Adrenal gland (tissue), 5 donors: ENCODE data around the gene SYT1.

Experiments
- CTCF ChIP-seq, 6 experiments: fragments of 450-650 bp in 4 of 6; fragments of 200-600 bp in 2 of 6; sonication (generic) in 1 of 6; IDR thresholded peaks; 1 replicate in 5 of 6; 2 replicates in 1 of 6; pipeline versions ENCODE4 v1.5.1 to v1.8.0; 2016 to 2021; ENCODE audit warnings: antibody characterized with exemption in 6 of 6, mild to moderate bottlenecking in 2 of 6, moderate library complexity in 1 of 6
- POLR2A ChIP-seq, 2 donors: fragments of 450-650 bp; IDR thresholded peaks; one replicate each; pipeline ENCODE4 v1.6.1; 2017; ENCODE audit warnings: antibody characterized with exemption in 2 of 2, mild to moderate bottlenecking in 2 of 2, moderate library complexity in 1 of 2
- donor health status: DM: no; HTN: no; CAD: no.

DNA sequence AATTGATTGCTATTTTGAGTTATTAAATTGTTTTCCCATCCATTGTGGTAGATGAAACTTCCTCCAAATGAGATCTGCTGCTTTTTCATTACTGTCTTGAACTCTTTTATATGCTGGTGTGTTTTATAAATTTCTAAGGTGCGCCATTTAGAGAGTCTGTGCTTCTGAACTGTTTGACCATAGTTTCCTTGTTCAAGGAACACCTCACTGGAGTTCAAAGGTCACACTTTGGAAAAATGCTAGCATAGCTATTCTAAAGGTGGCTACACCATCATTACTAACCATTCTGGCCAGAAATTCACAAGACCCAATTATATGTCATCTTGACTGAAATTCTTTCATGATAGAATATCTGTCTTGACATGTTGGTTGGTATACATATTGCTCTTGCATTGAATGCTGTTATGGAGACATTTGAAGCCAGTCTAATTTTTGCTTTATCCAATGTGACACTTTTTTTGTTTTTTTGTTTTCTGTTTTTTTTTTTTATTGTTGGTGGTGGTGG is 556.7 kb downstream of the SYT1 start:
- TF ChIP-seq CTCF (IDR thresholded peaks at IDR 0.05) (no peak), POLR2A (IDR thresholded peaks at IDR 0.05) (no peak)
